Measurements from ENCODE around the gene POLRMT.
"Not testable (repeated sequence)": the region's sequence is repeated elsewhere in the genome, so short reads cannot be mapped to it uniquely, and the experiment has no call there.

Gene POLRMT

GRCh38 chr19:628168-628567 is 5.2 kb downstream of the POLRMT start:
- peaks cover 19% of the 10 kb centered on the region for H3K4me1 ChIP-seq (ENCODE audit: control insufficient read depth, insufficient read depth, low read length)
- no peak overlapping the region for H3K4me3 ChIP-seq (ENCODE audit: low read length)
- H3K36me3 ChIP-seq (ENCODE audit: insufficient read depth, low read length), result peaks cover 21% of the 10 kb centered on the region
- H3K27me3 ChIP-seq (ENCODE audit: control insufficient read depth, insufficient read depth, low read length), result no peaks in the 10 kb centered on the region
- H3K4me2 ChIP-seq (ENCODE audit: low read length), result no peak overlapping the region
- H3K9ac ChIP-seq (ENCODE audit: low read depth, low read length), result no peak overlapping the region
- no peaks in the 10 kb centered on the region for H3K9me3 ChIP-seq (replicated peaks; ENCODE audit: low read length)

GRCh38 chr19:626566-626965 is 6.8 kb downstream of the POLRMT start:
- H3K9me3 ChIP-seq (replicated peaks; ENCODE audit: low read length); H3K4me3 ChIP-seq (ENCODE audit: low read length); H3K9ac ChIP-seq (ENCODE audit: low read depth, low read length); H3K27me3 ChIP-seq (ENCODE audit: control insufficient read depth, insufficient read depth, low read length); H3K4me2 ChIP-seq (ENCODE audit: low read length): not testable (repeated sequence)
- Histone ChIP-seq H3K4me1 (ENCODE audit: control insufficient read depth, insufficient read depth, low read length) (peaks cover 10% of the 10 kb centered on the region), H3K36me3 (ENCODE audit: insufficient read depth, low read length) (peaks cover 31% of the 10 kb centered on the region)

GRCh38 chr19:625257-625656 is 8.1 kb downstream of the POLRMT start:
- Histone ChIP-seq H3K36me3 (ENCODE audit: insufficient read depth, low read length) (peaks cover 34% of the 10 kb centered on the region), H3K4me1 (ENCODE audit: control insufficient read depth, insufficient read depth, low read length) (peaks cover 10% of the 10 kb centered on the region), H3K27me3 (ENCODE audit: control insufficient read depth, insufficient read depth, low read length) (no peaks in the 10 kb centered on the region), H3K9me3 (replicated peaks; ENCODE audit: low read length) (no peaks in the 10 kb centered on the region), H3K4me3 (ENCODE audit: low read length) (no peak overlapping the region), H3K4me2 (ENCODE audit: low read length) (no peak overlapping the region), H3K9ac (ENCODE audit: low read depth, low read length) (no peak overlapping the region)

- Histone ChIP-seq H3K27me3 (ENCODE audit: control insufficient read depth, insufficient read depth, low read length) (no peaks in the 10 kb centered on the region), H3K9me3 (replicated peaks; ENCODE audit: low read length) (no peaks in the 10 kb centered on the region), H3K9ac (ENCODE audit: low read depth, low read length) (no peak overlapping the region), H3K36me3 (ENCODE audit: insufficient read depth, low read length) (peaks cover 39% of the 10 kb centered on the region), H3K4me2 (ENCODE audit: low read length) (no peak overlapping the region), H3K4me1 (ENCODE audit: control insufficient read depth, insufficient read depth, low read length) (peaks cover 10% of the 10 kb centered on the region), H3K4me3 (ENCODE audit: low read length) (no peak overlapping the region)
Measured at GRCh38 chr19:624433-625109, 8.8 kb downstream of the POLRMT start.

DNA sequence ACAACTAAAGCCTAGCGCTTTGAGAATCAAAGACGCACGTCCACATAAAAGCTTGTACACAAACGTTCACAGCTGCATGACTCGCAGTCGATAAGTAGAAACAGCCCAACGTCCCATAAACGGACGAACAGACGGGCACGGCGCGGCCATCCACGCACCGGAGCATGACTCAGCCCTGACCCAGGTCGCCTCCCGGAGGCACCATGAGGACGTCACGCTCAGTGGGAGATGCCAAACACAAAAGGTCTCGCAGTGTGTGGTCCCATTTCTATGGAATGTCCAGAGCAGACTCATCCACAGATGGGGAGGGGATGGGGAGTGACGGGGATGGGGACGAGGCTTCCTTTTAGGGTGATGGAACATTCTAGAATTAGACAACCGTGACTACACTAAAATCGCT is 9.4 kb downstream of the POLRMT start:
- Histone ChIP-seq H3K4me1 (ENCODE audit: control insufficient read depth, insufficient read depth, low read length) (peaks cover 10% of the 10 kb centered on the region), H3K9me3 (replicated peaks; ENCODE audit: low read length) (no peaks in the 10 kb centered on the region), H3K4me2 (ENCODE audit: low read length) (no peak overlapping the region), H3K36me3 (ENCODE audit: insufficient read depth, low read length) (peaks cover 42% of the 10 kb centered on the region), H3K4me3 (ENCODE audit: low read length) (no peak overlapping the region), H3K9ac (ENCODE audit: low read depth, low read length) (no peak overlapping the region), H3K27me3 (ENCODE audit: control insufficient read depth, insufficient read depth, low read length) (no peaks in the 10 kb centered on the region)

DNA sequence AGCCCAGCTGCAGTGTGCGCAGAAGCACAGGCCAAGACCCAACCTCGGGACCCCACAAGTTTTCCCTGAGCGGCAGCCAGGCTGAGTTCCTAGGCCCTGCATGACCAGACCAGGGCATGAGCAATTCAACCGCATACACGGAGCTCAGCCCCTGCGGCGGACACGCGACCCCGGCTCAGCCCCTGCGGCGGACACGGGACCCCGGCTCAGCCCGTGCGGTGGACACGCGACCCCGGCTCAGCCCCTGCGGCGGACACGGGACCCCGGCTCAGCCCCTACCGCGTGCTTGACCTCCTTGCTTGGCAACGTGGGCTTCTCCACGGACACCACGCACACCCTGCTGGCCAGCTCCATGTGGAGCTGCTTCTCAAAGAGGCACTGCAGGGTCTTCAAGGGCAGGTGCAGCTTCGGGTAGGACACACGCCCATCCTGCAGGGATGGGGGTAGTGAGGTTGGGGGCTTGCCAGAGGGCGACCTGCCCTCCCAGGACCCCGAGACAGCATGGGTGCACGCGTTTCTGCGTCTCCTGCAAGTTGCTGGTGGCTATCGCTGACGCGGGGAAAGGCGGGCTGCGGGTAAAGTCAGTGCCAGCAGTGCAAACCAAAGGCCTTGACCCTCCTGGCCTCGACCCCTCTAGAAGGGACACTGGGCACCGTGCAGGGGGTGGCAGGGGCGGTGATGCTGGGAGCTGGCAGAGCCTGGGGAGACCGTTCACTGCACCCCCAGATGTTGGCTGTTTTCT is 10.0 kb downstream of the POLRMT start:
- H3K36me3 ChIP-seq (ENCODE audit: insufficient read depth, low read length), result peaks cover 46% of the 10 kb centered on the region

DNA sequence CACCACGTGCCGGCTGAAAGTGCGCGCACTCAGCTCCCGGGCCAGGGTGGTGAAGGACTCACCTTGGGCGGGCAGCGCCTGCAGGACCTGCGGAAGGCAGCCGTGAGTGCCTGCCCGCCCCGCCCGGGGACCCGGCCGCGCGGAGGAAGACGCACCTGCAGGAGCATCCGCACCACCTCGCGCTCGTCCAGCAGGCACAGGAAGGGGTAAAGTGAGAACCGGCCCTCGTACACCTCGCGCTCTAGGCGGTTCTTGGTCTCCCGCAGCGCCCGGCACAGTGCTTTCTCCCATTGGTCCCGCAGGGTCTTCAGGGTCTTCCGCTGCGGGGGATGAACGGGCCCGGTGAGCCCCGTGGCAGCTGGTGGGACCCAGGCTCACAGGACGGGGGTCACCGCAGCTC is 10.7 kb downstream of the POLRMT start:
- H3K9ac ChIP-seq (ENCODE audit: low read depth, low read length), result no peak overlapping the region
- no peaks in the 10 kb centered on the region for H3K27me3 ChIP-seq (ENCODE audit: control insufficient read depth, insufficient read depth, low read length)
- H3K4me1 ChIP-seq (ENCODE audit: control insufficient read depth, insufficient read depth, low read length), result peaks cover 10% of the 10 kb centered on the region
- no peak overlapping the region for H3K4me3 ChIP-seq (ENCODE audit: low read length)
- H3K9me3 ChIP-seq (replicated peaks; ENCODE audit: low read length), result no peaks in the 10 kb centered on the region
- H3K4me2 ChIP-seq (ENCODE audit: low read length), result no peak overlapping the region
- peaks cover 45% of the 10 kb centered on the region for H3K36me3 ChIP-seq (ENCODE audit: insufficient read depth, low read length)

More for the DNA sequence above, 10.0 kb downstream of the POLRMT start:
- H3K27me3 ChIP-seq (ENCODE audit: control insufficient read depth, insufficient read depth, low read length), result no peaks in the 10 kb centered on the region
- H3K9me3 ChIP-seq (replicated peaks; ENCODE audit: low read length), result no peaks in the 10 kb centered on the region
- H3K9ac ChIP-seq (ENCODE audit: low read depth, low read length), result no peak overlapping the region
- no peak overlapping the region for H3K4me3 ChIP-seq (ENCODE audit: low read length)
- H3K4me1 ChIP-seq (ENCODE audit: control insufficient read depth, insufficient read depth, low read length), result peaks cover 10% of the 10 kb centered on the region
- H3K4me2 ChIP-seq (ENCODE audit: low read length), result no peak overlapping the region

DNA sequence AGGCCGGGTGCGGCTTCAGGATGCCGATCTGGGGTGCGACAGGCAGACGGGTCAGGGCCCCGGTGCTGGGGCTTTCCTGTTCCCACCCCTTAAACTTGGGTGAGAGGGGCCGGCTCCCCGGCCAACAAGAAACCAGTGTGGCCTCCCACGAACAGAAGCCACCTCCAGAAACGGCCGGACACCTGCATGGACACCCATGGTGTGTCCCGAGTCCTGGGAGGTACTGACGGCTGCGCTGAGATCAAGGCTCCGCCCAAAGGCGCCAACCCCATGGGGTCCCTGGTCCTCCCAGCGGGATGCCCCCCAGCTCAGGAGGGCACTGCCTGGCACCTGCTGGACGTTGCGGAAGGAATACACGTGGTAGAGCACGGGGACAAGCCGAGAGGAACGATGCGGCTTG is 11.5 kb downstream of the POLRMT start:
- H3K4me1 ChIP-seq (ENCODE audit: control insufficient read depth, insufficient read depth, low read length), result peaks cover 10% of the 10 kb centered on the region
- H3K4me2 ChIP-seq (ENCODE audit: low read length), result no peak overlapping the region
- H3K4me3 ChIP-seq (ENCODE audit: low read length), result no peak overlapping the region
- H3K27me3 ChIP-seq (ENCODE audit: control insufficient read depth, insufficient read depth, low read length), result no peaks in the 10 kb centered on the region
- H3K9ac ChIP-seq (ENCODE audit: low read depth, low read length), result no peak overlapping the region
- no peaks in the 10 kb centered on the region for H3K9me3 ChIP-seq (replicated peaks; ENCODE audit: low read length)
- H3K36me3 ChIP-seq (ENCODE audit: insufficient read depth, low read length), result peaks cover 45% of the 10 kb centered on the region

DNA sequence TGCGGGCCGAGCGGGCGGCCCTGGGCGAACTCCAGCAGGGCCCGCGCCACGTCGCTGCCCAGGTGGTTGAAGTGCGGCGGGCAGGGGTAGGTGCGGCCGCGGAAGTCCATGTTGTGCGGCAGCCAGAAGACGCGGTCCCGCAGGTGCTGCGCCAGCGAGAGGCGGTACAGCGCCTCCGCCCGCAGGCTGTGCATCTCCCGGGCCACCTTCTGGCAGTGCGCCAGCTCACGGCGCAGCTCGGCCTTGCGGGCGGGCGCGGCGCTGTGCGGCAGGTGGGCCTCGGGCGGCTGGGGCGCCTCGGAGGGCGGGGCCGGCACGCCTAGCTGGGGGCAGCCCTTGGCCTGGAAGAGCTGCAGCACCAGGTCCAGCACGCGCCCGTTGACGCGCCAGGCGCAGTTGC is 12.1 kb downstream of the POLRMT start:
- not testable (repeated sequence) for H3K9ac ChIP-seq (ENCODE audit: low read depth, low read length); H3K9me3 ChIP-seq (replicated peaks; ENCODE audit: low read length); H3K4me3 ChIP-seq (ENCODE audit: low read length); H3K27me3 ChIP-seq (ENCODE audit: control insufficient read depth, insufficient read depth, low read length); H3K4me2 ChIP-seq (ENCODE audit: low read length)
- Histone ChIP-seq H3K36me3 (ENCODE audit: insufficient read depth, low read length) (peaks cover 45% of the 10 kb centered on the region), H3K4me1 (ENCODE audit: control insufficient read depth, insufficient read depth, low read length) (peaks cover 10% of the 10 kb centered on the region)

DNA sequence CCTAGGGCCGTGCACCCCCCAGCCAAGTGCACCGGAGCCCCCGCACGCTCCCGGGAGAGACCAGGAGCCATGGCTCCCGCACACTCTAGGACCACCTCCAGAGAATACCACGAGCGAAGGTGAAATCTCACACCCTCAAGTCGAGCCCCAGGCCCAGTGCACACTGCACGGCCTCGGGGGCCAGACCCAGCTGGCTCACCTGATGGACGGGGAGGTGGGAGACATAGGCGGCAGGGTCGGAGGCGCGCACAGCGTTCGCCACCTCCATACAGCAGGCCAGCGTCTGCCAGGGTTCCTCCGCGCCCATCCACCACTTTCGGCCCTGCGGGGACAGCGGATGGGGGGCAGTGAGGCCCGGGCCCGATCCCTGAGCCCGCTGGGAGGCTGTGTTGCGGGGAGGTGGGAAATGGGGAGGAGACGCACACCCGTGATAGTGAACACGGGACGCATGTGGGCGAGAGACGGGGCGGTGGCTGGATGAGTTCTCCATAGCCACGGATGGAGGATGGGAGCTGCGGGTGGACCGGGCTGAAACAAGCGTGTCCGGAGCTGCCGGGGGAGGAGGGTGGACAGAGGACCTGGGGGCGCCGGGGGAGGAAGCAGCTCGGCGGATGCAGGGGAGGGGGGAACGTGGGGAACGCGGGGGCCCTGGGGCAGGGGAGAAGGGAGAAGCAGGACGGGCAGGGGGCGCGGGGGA is 13.0 kb downstream of the POLRMT start:
- H3K4me1 ChIP-seq (ENCODE audit: control insufficient read depth, insufficient read depth, low read length), result peaks cover 10% of the 10 kb centered on the region
- H3K9me3 ChIP-seq (replicated peaks; ENCODE audit: low read length), result no peaks in the 10 kb centered on the region
- H3K9ac ChIP-seq (ENCODE audit: low read depth, low read length), result no peak overlapping the region
- peaks cover 41% of the 10 kb centered on the region for H3K36me3 ChIP-seq (ENCODE audit: insufficient read depth, low read length)
- H3K4me3 ChIP-seq (ENCODE audit: low read length), result no peak overlapping the region
- no peaks in the 10 kb centered on the region for H3K27me3 ChIP-seq (ENCODE audit: control insufficient read depth, insufficient read depth, low read length)
- H3K4me2 ChIP-seq (ENCODE audit: low read length), result no peak overlapping the region

DNA sequence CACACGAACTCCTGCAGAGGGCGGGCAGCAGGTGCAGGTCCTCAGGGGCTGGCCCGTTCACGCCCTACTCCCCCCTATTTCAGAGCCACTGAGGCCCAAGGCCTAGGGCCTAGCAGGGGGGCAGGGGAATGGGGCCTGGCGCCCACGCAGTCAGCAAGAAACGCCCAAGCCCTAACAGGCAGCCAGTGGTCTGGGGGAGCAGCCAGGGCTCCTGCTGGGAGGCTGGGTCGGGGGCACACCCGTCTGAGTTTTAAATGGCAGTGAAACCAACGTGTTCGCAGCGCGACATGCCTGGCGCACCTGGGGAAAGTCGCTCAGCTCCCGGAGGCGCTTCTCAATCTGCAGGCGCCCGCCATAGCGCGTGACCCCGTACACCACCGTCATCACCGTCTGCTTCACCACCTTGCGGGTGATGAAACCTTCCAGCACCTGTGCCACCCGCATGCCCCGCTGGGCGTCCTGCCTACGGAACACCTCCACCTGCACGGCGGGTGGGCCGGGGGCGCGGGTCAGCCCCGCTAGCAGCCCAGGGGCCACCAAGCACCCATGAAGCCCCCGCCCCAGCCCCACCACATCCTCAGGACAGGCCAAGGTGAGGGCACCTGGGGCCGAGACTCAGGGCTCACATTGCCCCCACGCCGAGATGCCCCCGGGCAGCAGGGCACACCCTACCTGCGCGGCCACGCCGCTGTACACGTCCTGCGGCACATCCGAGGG is 13.9 kb downstream of the POLRMT start:
- H3K4me3 ChIP-seq (ENCODE audit: low read length), result no peak overlapping the region
- peaks cover 41% of the 10 kb centered on the region for H3K36me3 ChIP-seq (ENCODE audit: insufficient read depth, low read length)
- H3K4me2 ChIP-seq (ENCODE audit: low read length), result no peak overlapping the region
- H3K9ac ChIP-seq (ENCODE audit: low read depth, low read length), result no peak overlapping the region
- H3K27me3 ChIP-seq (ENCODE audit: control insufficient read depth, insufficient read depth, low read length), result no peaks in the 10 kb centered on the region
- no peaks in the 10 kb centered on the region for H3K9me3 ChIP-seq (replicated peaks; ENCODE audit: low read length)
- peaks cover 10% of the 10 kb centered on the region for H3K4me1 ChIP-seq (ENCODE audit: control insufficient read depth, insufficient read depth, low read length)

Data from skeletal muscle satellite cell (primary cell).